Measurements from ENCODE around the gene CIAO2A.

- TF ChIP-seq MYC (IDR thresholded peaks at IDR 0.05; ENCODE audit: low read depth, low read length): no peak
- TF ChIP-seq CTCF (IDR thresholded peaks at IDR 0.05; ENCODE audit: extremely low read depth in 1 of 2, insufficient read depth in 1 of 2, low read depth in 1 of 2, low read length in 2 of 2): no peak
- no peak for TF ChIP-seq EZH2 (IDR thresholded peaks at IDR 0.05; ENCODE audit: borderline replicate concordance, low read depth, low read length, severe bottlenecking)
- TF ChIP-seq POLR2AphosphoS5 (IDR thresholded peaks at IDR 0.05; ENCODE audit: insufficient read depth, low read depth, low read length): no peak
- no peak for TF ChIP-seq POLR2A (IDR thresholded peaks at IDR 0.05; ENCODE audit: low read depth, low read length)
These were observed 38.6 kb upstream of the CIAO2A start for GRCh38 chr15:64132217-64132616.
